Measurements from ENCODE around the gene PDE8B. TPM values are rescaled to one million over a fixed set of nuclear protein-coding genes. Genes with fewer than 3 reads are reported as not detected.

PDE8B gene
- polyA plus RNA-seq, 1 donor (not counting 4 experiments of a cell fraction or from before 2014, with no cell fraction given) = not detected

DNA sequence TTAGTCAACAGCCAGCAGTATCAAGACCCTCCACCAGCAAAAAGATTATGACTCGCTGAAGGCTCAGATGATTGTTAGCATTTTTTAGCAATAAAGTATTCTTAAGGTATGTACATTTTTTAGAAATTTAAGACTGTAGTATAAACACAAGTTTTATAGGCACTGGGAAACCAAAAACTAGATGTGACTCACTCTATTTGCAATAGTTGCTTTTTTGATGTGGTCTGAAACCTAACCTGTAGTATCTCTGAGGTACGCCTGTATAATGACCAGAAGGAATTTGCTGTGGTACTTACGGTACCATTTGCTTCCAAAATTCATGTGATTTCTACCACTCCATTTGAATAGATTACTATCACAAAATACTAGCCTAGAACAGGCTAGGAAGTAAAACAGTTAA, 220.8 kb downstream of the PDE8B start:
- peaks cover 2 to 8% of the 10 kb centered on the region in 2 experiments for H3K36me3 ChIP-seq (ENCODE audit: control insufficient read depth in 2 of 2, extremely low read depth in 1 of 2, insufficient read depth in 2 of 2, low read length in 2 of 2)
- TF ChIP-seq EZH2 (IDR thresholded peaks at IDR 0.05; ENCODE audit: low read length) = no peak
- TF ChIP-seq, protein P1, sequence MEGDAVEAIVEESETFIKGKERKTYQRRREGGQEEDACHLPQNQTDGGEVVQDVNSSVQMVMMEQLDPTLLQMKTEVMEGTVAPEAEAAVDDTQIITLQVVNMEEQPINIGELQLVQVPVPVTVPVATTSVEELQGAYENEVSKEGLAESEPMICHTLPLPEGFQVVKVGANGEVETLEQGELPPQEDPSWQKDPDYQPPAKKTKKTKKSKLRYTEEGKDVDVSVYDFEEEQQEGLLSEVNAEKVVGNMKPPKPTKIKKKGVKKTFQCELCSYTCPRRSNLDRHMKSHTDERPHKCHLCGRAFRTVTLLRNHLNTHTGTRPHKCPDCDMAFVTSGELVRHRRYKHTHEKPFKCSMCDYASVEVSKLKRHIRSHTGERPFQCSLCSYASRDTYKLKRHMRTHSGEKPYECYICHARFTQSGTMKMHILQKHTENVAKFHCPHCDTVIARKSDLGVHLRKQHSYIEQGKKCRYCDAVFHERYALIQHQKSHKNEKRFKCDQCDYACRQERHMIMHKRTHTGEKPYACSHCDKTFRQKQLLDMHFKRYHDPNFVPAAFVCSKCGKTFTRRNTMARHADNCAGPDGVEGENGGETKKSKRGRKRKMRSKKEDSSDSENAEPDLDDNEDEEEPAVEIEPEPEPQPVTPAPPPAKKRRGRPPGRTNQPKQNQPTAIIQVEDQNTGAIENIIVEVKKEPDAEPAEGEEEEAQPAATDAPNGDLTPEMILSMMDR (optimal IDR thresholded peaks at IDR 0.05 in 1 of 3, IDR thresholded peaks at IDR 0.05 in 1 of 3, conservative IDR thresholded peaks at IDR 0.05 in 1 of 3; ENCODE audit: extremely low read depth in 1 of 3, insufficient read depth in 2 of 3, low read length in 3 of 3) = no peak
- H3K4me2 ChIP-seq (ENCODE audit: control insufficient read depth, extremely low read depth, insufficient read depth, low read depth, low read length) = no peak overlapping the region
- H3K79me2 ChIP-seq (ENCODE audit: control insufficient read depth, insufficient read depth, low read length) = no peaks in the 10 kb centered on the region
- dilution Hi-C loops (cut with MboI; ENCODE audit: extremely low pct_ligation_motif_present, low sequenced_read_pairs) = no loop called here
- no peak overlapping the region for H3K9ac ChIP-seq (ENCODE audit: control insufficient read depth, extremely low read depth, insufficient read depth, low read length)
- no peak for FAIRE-seq
- H3K9me3 ChIP-seq (ENCODE audit: control insufficient read depth, low read depth, low read length) = no peaks in the 10 kb centered on the region
- no peaks in the 10 kb centered on the region for H3K4me1 ChIP-seq (ENCODE audit: control insufficient read depth, extremely low read depth, insufficient read depth, low read length)
- no peaks in the 10 kb centered on the region for H3K9me1 ChIP-seq (ENCODE audit: control insufficient read depth, extremely low read depth, insufficient read depth, low read length)
- no peak overlapping the region for H2AFZ ChIP-seq (ENCODE audit: control insufficient read depth, low read length)
- no peaks in the 10 kb centered on the region for H4K20me1 ChIP-seq (ENCODE audit: control insufficient read depth, extremely low read depth, insufficient read depth, low read length)
- DNase-seq (ENCODE audit: low read depth, low spot score) = no peak
- no peak overlapping the region for H3K27ac ChIP-seq (ENCODE audit: control insufficient read depth, insufficient read depth, low read length)
- H3K27me3 ChIP-seq (ENCODE audit: control insufficient read depth, extremely low read depth, insufficient read depth, low read length) = no peaks in the 10 kb centered on the region
- H3K4me3 ChIP-seq (ENCODE audit: control insufficient read depth in 2 of 3, extremely low read depth in 1 of 3, insufficient read depth in 2 of 3, low read depth in 1 of 3, low read length in 3 of 3) = no peak overlapping the region

DNA sequence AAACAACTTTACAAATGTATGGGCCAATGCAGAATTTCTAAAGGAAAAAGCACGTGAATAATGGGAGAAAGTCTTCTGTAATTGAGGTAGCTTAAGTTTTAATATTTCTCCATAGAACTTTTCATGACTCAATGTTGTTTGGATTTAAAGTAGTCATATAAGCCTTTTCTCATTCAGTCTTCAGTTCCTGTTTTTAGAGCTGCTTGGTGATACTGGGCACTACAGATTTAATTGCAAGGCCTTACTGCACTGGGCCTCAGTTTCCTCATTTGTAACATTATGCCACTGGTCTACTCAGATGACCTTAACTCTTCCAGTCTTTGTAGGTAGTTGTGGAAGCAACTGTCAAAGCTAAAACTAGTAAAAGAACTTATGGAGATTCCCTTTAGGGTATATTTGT, 221.2 kb downstream of the PDE8B start:
- no peaks in the 10 kb centered on the region for H3K9me3 ChIP-seq (ENCODE audit: control insufficient read depth, low read depth, low read length)
- no peak overlapping the region for H2AFZ ChIP-seq (ENCODE audit: control insufficient read depth, low read length)
- no peak overlapping the region for H3K9ac ChIP-seq (ENCODE audit: control insufficient read depth, extremely low read depth, insufficient read depth, low read length)
- H3K79me2 ChIP-seq (ENCODE audit: control insufficient read depth, insufficient read depth, low read length) = no peaks in the 10 kb centered on the region
- H3K27me3 ChIP-seq (ENCODE audit: control insufficient read depth, extremely low read depth, insufficient read depth, low read length) = no peaks in the 10 kb centered on the region
- no peaks in the 10 kb centered on the region for H3K4me1 ChIP-seq (ENCODE audit: control insufficient read depth, extremely low read depth, insufficient read depth, low read length)
- H3K36me3 ChIP-seq (ENCODE audit: control insufficient read depth in 2 of 2, extremely low read depth in 1 of 2, insufficient read depth in 2 of 2, low read length in 2 of 2) = peaks cover 2 to 7% of the 10 kb centered on the region in 2 experiments
- H3K4me2 ChIP-seq (ENCODE audit: control insufficient read depth, extremely low read depth, insufficient read depth, low read depth, low read length) = no peak overlapping the region
- dilution Hi-C loops (cut with MboI; ENCODE audit: extremely low pct_ligation_motif_present, low sequenced_read_pairs) = no loop called here
- no peaks in the 10 kb centered on the region for H3K9me1 ChIP-seq (ENCODE audit: control insufficient read depth, extremely low read depth, insufficient read depth, low read length)
- no peak for DNase-seq (ENCODE audit: low read depth, low spot score)
- H3K4me3 ChIP-seq (ENCODE audit: control insufficient read depth in 2 of 3, extremely low read depth in 1 of 3, insufficient read depth in 2 of 3, low read depth in 1 of 3, low read length in 3 of 3) = no peak overlapping the region
- TF ChIP-seq EZH2 (IDR thresholded peaks at IDR 0.05; ENCODE audit: low read length) = no peak
- TF ChIP-seq, protein P1 (optimal IDR thresholded peaks at IDR 0.05 in 1 of 3, IDR thresholded peaks at IDR 0.05 in 1 of 3, conservative IDR thresholded peaks at IDR 0.05 in 1 of 3; ENCODE audit: extremely low read depth in 1 of 3, insufficient read depth in 2 of 3, low read length in 3 of 3) = no peak
- no peaks in the 10 kb centered on the region for H4K20me1 ChIP-seq (ENCODE audit: control insufficient read depth, extremely low read depth, insufficient read depth, low read length)
- H3K27ac ChIP-seq (ENCODE audit: control insufficient read depth, insufficient read depth, low read length) = no peak overlapping the region
- FAIRE-seq = no peak

Data from keratinocyte (primary cell).